ENCODE measurements around the gene PRDM2.

DNA sequence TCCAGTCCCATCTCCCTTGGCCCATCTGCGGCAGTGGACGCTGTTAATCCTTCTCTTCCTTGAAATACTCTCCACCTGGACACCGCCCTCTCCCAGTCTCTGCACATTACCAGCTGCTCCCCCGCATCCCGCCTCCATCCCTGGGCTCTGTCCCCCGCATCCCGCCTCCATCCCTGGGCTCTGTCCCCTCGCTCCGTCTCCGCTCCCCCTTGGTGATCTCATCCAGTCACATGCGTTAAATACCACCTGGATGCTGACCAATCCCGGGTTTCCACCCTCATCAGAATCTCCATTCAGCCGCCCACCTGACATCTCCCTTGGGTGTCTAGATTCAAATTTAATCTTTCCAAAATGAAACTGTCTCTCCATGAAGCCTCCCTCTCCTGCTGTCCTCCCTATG is 106.1 kb downstream of the PRDM2 start:
- TF ChIP-seq POLR2A (IDR thresholded peaks at IDR 0.05) (no peak), POLR2AphosphoS5 (IDR thresholded peaks at IDR 0.05) (no peak), EP300 (IDR thresholded peaks at IDR 0.05) (no peak)
- TF ChIP-seq, protein P1, sequence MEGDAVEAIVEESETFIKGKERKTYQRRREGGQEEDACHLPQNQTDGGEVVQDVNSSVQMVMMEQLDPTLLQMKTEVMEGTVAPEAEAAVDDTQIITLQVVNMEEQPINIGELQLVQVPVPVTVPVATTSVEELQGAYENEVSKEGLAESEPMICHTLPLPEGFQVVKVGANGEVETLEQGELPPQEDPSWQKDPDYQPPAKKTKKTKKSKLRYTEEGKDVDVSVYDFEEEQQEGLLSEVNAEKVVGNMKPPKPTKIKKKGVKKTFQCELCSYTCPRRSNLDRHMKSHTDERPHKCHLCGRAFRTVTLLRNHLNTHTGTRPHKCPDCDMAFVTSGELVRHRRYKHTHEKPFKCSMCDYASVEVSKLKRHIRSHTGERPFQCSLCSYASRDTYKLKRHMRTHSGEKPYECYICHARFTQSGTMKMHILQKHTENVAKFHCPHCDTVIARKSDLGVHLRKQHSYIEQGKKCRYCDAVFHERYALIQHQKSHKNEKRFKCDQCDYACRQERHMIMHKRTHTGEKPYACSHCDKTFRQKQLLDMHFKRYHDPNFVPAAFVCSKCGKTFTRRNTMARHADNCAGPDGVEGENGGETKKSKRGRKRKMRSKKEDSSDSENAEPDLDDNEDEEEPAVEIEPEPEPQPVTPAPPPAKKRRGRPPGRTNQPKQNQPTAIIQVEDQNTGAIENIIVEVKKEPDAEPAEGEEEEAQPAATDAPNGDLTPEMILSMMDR (IDR thresholded peaks at IDR 0.05), result no peak

Measured in sigmoid colon (tissue), 4 donors.